ENCODE results near the gene WDR35. TPM values are rescaled to one million over a fixed set of nuclear protein-coding genes. Genes with fewer than 3 reads are reported as not detected.

WDR35 gene
- total RNA-seq, 3 donors from 2014 or later = 12.5 to 18.7 (median 17.7) TPM

- Histone ChIP-seq H3K4me1 (peaks cover 0 to 5% of the 10 kb centered on the region in 2 donors), H3K36me3 (no peaks in the 10 kb centered on the region), H3K9me3 (no peaks in the 10 kb centered on the region), H3K27ac (no peak overlapping the region), H3K4me3 (no peak overlapping the region), H3K27me3 (no peaks in the 10 kb centered on the region)
- intact Hi-C loops (cut with DNase I; ENCODE audit: low total_unique reads) = loop anchor here (10.0 kb wide), 1 partner anchor 79 kb away; no protein-coding TSS in a partner anchor
- TF ChIP-seq POLR2A (IDR thresholded peaks at IDR 0.05) = no peak
- TF ChIP-seq, protein P1, sequence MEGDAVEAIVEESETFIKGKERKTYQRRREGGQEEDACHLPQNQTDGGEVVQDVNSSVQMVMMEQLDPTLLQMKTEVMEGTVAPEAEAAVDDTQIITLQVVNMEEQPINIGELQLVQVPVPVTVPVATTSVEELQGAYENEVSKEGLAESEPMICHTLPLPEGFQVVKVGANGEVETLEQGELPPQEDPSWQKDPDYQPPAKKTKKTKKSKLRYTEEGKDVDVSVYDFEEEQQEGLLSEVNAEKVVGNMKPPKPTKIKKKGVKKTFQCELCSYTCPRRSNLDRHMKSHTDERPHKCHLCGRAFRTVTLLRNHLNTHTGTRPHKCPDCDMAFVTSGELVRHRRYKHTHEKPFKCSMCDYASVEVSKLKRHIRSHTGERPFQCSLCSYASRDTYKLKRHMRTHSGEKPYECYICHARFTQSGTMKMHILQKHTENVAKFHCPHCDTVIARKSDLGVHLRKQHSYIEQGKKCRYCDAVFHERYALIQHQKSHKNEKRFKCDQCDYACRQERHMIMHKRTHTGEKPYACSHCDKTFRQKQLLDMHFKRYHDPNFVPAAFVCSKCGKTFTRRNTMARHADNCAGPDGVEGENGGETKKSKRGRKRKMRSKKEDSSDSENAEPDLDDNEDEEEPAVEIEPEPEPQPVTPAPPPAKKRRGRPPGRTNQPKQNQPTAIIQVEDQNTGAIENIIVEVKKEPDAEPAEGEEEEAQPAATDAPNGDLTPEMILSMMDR (IDR thresholded peaks at IDR 0.05) = peak; percentile 62 to 69 (median 64)
- no peak for DNase-seq (ENCODE audit: low spot score in 2 of 2)
Observed at GRCh38 chr2:20015482-20016083, 25.7 kb upstream of the WDR35 start.

GRCh38 chr2:20013126-20013849 is 23.4 kb upstream of the WDR35 start:
- peak overlapping the region in 1 of 2 donors; percentile 52 for H3K27ac ChIP-seq
- H3K27me3 ChIP-seq = no peaks in the 10 kb centered on the region
- no peaks in the 10 kb centered on the region for H3K36me3 ChIP-seq
- H3K4me3 ChIP-seq = peak overlapping the region; percentile 47 to 79 (median 61)
- TF ChIP-seq, protein P1 (IDR thresholded peaks at IDR 0.05) = no peak
- TF ChIP-seq POLR2AphosphoS5 (IDR thresholded peaks at IDR 0.05) (no peak), POLR2A (IDR thresholded peaks at IDR 0.05) (no peak)
- no peaks in the 10 kb centered on the region for H3K9me3 ChIP-seq
- intact Hi-C loops (cut with DNase I; ENCODE audit: low total_unique reads) = loop anchor here (10.0 kb wide), 1 partner anchor 82 kb away; no protein-coding TSS in a partner anchor
- DNase-seq (ENCODE audit: low spot score in 2 of 2) = no peak
- H3K4me1 ChIP-seq = peaks cover 0 to 5% of the 10 kb centered on the region in 2 donors

DNA sequence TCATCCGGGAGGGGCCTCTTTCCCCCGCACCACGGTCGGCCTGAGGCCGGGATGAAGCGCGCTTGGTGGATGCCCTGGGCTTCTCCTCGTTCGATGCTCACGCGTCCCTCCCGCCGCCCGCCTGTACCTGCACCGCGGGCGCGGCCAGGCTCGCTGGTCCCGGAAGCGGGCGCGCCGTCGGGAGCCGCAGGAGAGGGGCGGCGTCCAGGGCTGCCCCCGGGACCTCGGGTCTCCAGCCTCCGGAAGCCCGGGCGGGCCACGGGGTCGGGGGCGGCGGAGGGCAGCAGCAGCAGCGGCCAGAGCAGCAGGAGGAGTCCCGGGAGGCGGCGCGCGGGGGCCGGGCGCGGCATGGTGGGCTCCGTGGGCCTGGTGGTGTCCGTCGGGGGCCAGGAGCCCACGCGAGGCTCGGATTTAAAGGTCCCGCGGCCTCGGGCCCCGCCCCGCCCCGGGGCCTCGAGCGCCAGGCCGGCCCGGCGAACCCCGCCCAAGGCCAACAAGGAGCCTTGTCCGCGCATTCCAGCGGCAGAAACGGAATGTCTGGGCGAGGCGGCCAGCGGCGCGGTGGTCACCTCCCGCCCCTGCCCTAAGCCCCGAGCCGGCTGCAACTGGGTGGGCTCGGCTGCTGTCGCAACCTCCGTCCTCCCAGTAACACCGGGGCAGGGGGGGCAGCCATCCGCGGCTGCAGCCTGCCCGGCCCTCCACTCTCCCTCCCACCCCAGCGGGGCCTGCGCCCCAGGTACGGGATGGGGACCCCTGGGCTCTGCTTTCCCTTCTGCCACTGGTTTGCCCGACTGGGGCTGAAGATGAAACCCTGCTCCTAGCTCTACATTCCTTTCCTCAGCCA is 22.6 kb upstream of the WDR35 start, which contains the start of gene MATN3:
TSS of gene MATN3 (minus strand) at position 387 of the 844 bp plus-strand sequence. CDS start at position 350, 37 bp downstream.
- H3K4me1 ChIP-seq = peaks cover 0 to 5% of the 10 kb centered on the region in 2 donors
- peak within 1 kb of the TSS; percentile 52 to 70 for H3K27ac ChIP-seq
- no peaks in the 10 kb centered on the region for H3K27me3 ChIP-seq
- H3K36me3 ChIP-seq = no peaks in the 10 kb centered on the region
- H3K9me3 ChIP-seq = no peaks in the 10 kb centered on the region
- DNase-seq (ENCODE audit: low spot score in 2 of 2) = peak in 1 of 2 donors; percentile 52
- TF ChIP-seq, protein P1 (IDR thresholded peaks at IDR 0.05) = no peak
- TF ChIP-seq POLR2A (IDR thresholded peaks at IDR 0.05) (no peak), POLR2AphosphoS5 (IDR thresholded peaks at IDR 0.05) (no peak)
- intact Hi-C loops (cut with DNase I; ENCODE audit: low total_unique reads) = loop anchor here (10.0 kb wide), 1 partner anchor 82 kb away; no protein-coding TSS in a partner anchor
- H3K4me3 ChIP-seq = peak within 1 kb of the TSS; percentile 47 to 79 (median 61)

DNA sequence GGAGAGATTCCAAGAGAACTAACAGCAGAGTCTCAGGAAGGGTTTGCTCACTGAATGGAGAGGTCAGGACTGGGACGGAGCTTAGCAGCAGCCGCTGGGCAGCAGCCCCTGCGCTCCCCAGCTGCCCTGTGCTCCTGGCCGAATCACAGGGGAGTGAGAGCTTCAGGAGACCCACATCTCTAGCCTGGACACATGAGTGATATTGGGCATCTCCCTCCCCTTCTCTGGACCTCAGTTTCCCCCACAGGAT is 22.1 kb upstream of the WDR35 start:
- Histone ChIP-seq H3K36me3 (no peaks in the 10 kb centered on the region), H3K27me3 (no peaks in the 10 kb centered on the region), H3K27ac (peak overlapping the region in 1 of 2 donors; percentile 70), H3K9me3 (no peaks in the 10 kb centered on the region), H3K4me1 (peaks cover 0 to 5% of the 10 kb centered on the region in 2 donors), H3K4me3 (peak overlapping the region; percentile 47 to 79 (median 61))
- no peak for TF ChIP-seq POLR2A (IDR thresholded peaks at IDR 0.05)
- TF ChIP-seq, protein P1 (IDR thresholded peaks at IDR 0.05) = no peak
- no peak for TF ChIP-seq POLR2AphosphoS5 (IDR thresholded peaks at IDR 0.05)
- intact Hi-C loops (cut with DNase I; ENCODE audit: low total_unique reads) = loop anchor here (10.0 kb wide), 1 partner anchor 83 kb away; no protein-coding TSS in a partner anchor
- no peak for DNase-seq (ENCODE audit: low spot score in 2 of 2)

Data from breast epithelium (tissue), 4 donors.